PFSK-1 (cell line): ENCODE measurements around the gene HOXD10.

ENCODE experiments used
- FOXP2 ChIP-seq: optimal IDR thresholded peaks from 2 replicates; pipeline ENCODE3; 2011; ENCODE audit warnings: borderline replicate concordance, control low read depth, inconsistent platforms; ENCODE audit not compliant: insufficient read depth; ENCODE audit errors: extremely low read length, extremely low read depth
- POLR2AphosphoS5 ChIP-seq: IDR thresholded peaks from 2 replicates; pipeline ENCODE4 v1.6.1; 2012; ENCODE audit warnings: low read depth, mild to moderate bottlenecking, control low read depth, low read length, moderate library complexity
- SIN3A ChIP-seq: IDR thresholded peaks from 2 replicates; pipeline ENCODE4 v1.6.1; 2012; ENCODE audit warnings: mild to moderate bottlenecking, low read length, moderate library complexity, borderline replicate concordance; ENCODE audit not compliant: insufficient read depth
- TAF1 ChIP-seq: IDR thresholded peaks from 2 replicates; pipeline ENCODE4 v1.6.1; 2012; ENCODE audit warnings: low read length, control low read depth, borderline replicate concordance; ENCODE audit not compliant: insufficient read depth
- TF ChIP-seq, protein P1 (sequence below), 2 experiments: IDR thresholded peaks; 2 replicates each; pipeline versions ENCODE4 v1.6.1 to v1.8.0; 2011 to 2012; ENCODE audit warnings: low read depth in 2 of 2, low read length in 2 of 2, control low read depth in 1 of 2, inconsistent platforms in 1 of 2, mild to moderate bottlenecking in 1 of 2, moderate library complexity in 1 of 2; ENCODE audit not compliant: insufficient read depth in 1 of 2

The HOXD10 gene

DNA sequence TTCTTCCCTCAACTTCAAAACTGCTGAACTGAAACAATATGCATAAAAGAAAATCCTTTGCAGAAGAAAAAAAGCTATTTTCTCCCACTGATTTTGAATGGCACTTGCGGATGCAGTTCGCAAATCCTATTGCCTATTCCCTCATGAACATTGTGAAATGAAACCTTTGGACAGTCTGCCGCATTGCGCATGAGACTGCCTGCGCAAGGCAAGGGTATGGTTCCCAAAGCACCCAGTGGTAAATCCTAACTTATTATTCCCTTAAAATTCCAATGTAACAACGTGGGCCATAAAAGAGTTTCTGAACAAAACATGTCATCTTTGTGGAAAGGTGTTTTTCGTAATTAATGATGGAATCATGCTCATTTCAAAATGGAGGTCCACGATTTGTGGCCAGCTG is 21.3 kb downstream of the HOXD10 start:
- no peak for TF ChIP-seq FOXP2
- no peak for TF ChIP-seq POLR2AphosphoS5
- no peak for TF ChIP-seq TAF1
- no peak for TF ChIP-seq SIN3A
- TF ChIP-seq, protein P1, sequence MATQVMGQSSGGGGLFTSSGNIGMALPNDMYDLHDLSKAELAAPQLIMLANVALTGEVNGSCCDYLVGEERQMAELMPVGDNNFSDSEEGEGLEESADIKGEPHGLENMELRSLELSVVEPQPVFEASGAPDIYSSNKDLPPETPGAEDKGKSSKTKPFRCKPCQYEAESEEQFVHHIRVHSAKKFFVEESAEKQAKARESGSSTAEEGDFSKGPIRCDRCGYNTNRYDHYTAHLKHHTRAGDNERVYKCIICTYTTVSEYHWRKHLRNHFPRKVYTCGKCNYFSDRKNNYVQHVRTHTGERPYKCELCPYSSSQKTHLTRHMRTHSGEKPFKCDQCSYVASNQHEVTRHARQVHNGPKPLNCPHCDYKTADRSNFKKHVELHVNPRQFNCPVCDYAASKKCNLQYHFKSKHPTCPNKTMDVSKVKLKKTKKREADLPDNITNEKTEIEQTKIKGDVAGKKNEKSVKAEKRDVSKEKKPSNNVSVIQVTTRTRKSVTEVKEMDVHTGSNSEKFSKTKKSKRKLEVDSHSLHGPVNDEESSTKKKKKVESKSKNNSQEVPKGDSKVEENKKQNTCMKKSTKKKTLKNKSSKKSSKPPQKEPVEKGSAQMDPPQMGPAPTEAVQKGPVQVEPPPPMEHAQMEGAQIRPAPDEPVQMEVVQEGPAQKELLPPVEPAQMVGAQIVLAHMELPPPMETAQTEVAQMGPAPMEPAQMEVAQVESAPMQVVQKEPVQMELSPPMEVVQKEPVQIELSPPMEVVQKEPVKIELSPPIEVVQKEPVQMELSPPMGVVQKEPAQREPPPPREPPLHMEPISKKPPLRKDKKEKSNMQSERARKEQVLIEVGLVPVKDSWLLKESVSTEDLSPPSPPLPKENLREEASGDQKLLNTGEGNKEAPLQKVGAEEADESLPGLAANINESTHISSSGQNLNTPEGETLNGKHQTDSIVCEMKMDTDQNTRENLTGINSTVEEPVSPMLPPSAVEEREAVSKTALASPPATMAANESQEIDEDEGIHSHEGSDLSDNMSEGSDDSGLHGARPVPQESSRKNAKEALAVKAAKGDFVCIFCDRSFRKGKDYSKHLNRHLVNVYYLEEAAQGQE (IDR thresholded peaks at IDR 0.05; ENCODE audit: insufficient read depth in 1 of 2, low read depth in 2 of 2, low read length in 2 of 2), result no peak

DNA sequence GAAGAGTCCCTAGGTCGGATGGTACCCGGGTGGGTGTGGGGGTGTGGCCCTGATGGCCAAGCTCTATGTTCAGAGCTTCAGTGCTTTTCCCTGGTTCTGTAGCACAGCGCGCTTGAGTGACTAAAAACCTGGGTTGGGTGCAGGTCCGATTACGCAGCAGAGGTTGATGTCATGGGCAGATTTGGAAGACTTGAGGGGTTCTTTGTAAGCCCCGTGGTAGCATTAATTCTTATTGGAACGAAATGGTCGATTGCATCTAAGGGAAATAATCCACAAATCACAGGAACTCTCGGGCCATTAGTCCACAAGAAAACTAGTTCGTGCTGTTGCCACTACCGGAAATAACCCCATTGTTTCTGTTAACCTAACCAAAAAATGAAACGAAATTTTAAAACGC is 21.9 kb downstream of the HOXD10 start:
- no peak for TF ChIP-seq FOXP2
- TF ChIP-seq SIN3A, result no peak
- TF ChIP-seq, protein P1 (IDR thresholded peaks at IDR 0.05; ENCODE audit: insufficient read depth in 1 of 2, low read depth in 2 of 2, low read length in 2 of 2), result no peak
- TF ChIP-seq POLR2AphosphoS5, result no peak
- TF ChIP-seq TAF1, result no peak

DNA sequence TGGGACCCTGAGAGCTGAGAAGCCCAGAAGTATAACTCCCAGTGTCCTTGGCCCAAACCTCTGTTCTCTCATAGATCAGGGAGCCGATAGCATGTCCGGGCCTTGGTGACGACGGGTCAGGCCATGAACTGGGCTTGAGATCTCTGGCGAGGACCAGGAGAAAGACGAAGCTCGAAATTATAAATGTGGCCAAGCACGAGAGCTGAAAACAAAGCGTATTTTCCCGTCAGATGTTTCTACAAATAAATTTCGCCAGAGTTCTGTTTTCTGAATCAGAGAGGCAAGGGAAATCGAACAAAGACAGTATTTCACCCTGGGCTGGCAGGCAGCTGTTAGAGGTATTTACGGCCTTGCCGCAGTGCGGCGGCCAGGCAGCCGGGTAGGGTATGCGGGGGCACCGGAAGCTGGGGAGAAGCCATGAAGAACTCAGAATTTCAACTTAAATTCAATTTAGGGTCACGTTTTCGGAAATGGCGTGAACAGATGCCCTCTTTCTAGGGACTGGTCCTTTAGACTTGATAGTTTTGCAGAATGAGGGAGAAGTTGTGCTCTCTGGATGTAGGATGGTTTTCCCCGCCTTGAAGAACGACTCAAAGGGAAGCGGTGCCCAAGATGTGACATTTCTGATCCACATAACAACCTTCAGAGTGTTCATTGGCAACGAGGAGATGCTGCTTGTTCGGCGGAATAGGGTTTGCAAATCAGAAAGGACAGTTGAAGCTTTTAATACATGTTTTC is 22.5 kb downstream of the HOXD10 start:
- TF ChIP-seq, protein P1 (IDR thresholded peaks at IDR 0.05; ENCODE audit: insufficient read depth in 1 of 2, low read depth in 2 of 2, low read length in 2 of 2), result no peak
- TF ChIP-seq FOXP2 (no peak), TAF1 (no peak), SIN3A (no peak), POLR2AphosphoS5 (no peak)

DNA sequence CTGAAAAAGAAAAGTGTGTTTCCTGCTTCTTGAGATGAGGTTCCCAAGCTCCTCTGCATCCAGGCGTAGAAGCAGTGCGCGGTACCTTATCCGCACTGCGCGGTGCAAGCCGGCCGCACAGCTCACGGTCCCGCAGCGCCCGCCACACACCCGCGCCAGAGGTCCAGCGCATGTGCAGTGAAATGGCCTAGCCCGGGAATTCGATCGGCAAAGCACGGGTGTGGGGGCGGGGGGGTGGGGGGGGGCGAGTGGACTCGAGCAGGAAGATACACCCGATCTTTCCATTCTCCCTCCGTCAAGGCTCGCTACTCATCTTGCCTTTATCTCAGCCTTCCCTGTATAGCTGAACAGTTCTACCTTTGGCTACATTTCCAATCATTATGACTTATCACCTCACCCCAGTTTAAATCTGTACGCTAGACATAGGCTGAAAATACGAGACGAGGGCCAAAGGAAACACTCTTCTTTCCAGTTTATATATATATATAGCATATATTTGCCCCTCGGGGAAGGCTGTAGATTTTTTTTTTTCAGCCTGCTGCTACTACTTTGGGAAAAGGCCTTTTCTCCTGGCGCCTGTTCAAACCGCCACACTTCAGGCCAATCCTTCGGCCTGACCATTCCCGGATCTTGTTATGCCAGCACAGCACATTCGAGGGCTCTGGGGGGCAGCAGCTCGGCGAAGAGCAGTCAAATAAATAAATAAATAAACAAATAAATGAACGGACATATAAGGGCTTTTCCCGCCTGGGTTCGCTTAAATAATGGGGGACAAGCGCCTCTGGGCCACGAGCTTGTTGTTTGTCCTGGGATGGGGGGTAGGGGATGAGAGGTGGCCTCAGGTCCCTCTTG is 23.3 kb downstream of the HOXD10 start:
- TF ChIP-seq FOXP2 (no peak), TAF1 (no peak), POLR2AphosphoS5 (no peak), SIN3A (no peak)
- TF ChIP-seq, protein P1 (IDR thresholded peaks at IDR 0.05; ENCODE audit: insufficient read depth in 1 of 2, low read depth in 2 of 2, low read length in 2 of 2), result no peak
